ENCODE results near the gene PAM16.

Gene PAM16

GRCh38 chr16:4361944-4362311, 10.8 kb upstream of the PAM16 start:
- CTCF ChIA-PET, result interaction anchor here (0.6 to 5.2 kb wide), 3 partner anchors 15 to 41 kb away, joined by 3 to 118 read pairs (median 4); no protein-coding TSS in a partner anchor
- H3K4me3 ChIP-seq (ENCODE audit: low read depth, low read length), result no peak overlapping the region

GRCh38 chr16:4361033-4361943, 10.2 kb upstream of the PAM16 start:
- peaks cover 0 to 49% of the 10 kb centered on the region in 2 experiments; a peak in 2 of 3 replicates for H3K36me3 ChIP-seq (ENCODE audit: control insufficient read depth in 2 of 2, insufficient read depth in 1 of 2, low read length in 2 of 2)
- H3K4me3 ChIP-seq (ENCODE audit: low read depth, low read length), result no peak overlapping the region
- no peak overlapping the region for H3K27ac ChIP-seq (ENCODE audit: extremely low read depth, low read depth, low read length)
- POLR2A ChIA-PET, result interaction anchor here (1.1 kb wide), 1 partner anchor 13 kb away, joined by 3 read pairs; no protein-coding TSS in a partner anchor
- CTCF ChIA-PET, result interaction anchor here (0.6 to 5.2 kb wide), 6 partner anchors 11 to 41 kb away, joined by 3 to 118 read pairs (median 7); no protein-coding TSS in a partner anchor
- no peaks in the 10 kb centered on the region for H3K9me3 ChIP-seq (ENCODE audit: control insufficient read depth, insufficient read depth, low read depth, low read length)
- TF ChIP-seq ZNF76 (tag by site-specific recombination; IDR thresholded peaks at IDR 0.05; ENCODE audit: borderline replicate concordance, low read depth) (no peak), ZBTB44 (tag by site-specific recombination; IDR thresholded peaks at IDR 0.05) (no peak), ZNF600 (tag by site-specific recombination; IDR thresholded peaks at IDR 0.05) (0 out of 2 replicates have a peak, but pooled peaks have one; percentile 18), ZNF629 (tag by site-specific recombination; IDR thresholded peaks at IDR 0.05) (no peak), ZNF121 (tag by site-specific recombination; IDR thresholded peaks at IDR 0.05) (no peak), ZNF280D (tag by site-specific recombination; IDR thresholded peaks at IDR 0.05) (no peak), ZSCAN16 (tag by site-specific recombination; IDR thresholded peaks at IDR 0.05) (no peak), ZNF768 (tag by site-specific recombination; IDR thresholded peaks at IDR 0.05) (peak; percentile 84; the same call in 1 of the 2 replicates), KLF7 (tag by site-specific recombination; IDR thresholded peaks at IDR 0.05; ENCODE audit: borderline replicate concordance) (no peak)
- H3K4me1 ChIP-seq (ENCODE audit: control insufficient read depth, insufficient read depth, low read length), result no peaks in the 10 kb centered on the region

More at GRCh38 chr16:4361944-4362311, 10.8 kb upstream of the PAM16 start:
- Histone ChIP-seq H3K4me1 (ENCODE audit: control insufficient read depth, insufficient read depth, low read length) (no peaks in the 10 kb centered on the region), H3K27ac (ENCODE audit: extremely low read depth, low read depth, low read length) (no peak overlapping the region), H3K9me3 (ENCODE audit: control insufficient read depth, insufficient read depth, low read depth, low read length) (no peaks in the 10 kb centered on the region), H3K36me3 (ENCODE audit: control insufficient read depth in 2 of 2, insufficient read depth in 1 of 2, low read length in 2 of 2) (peaks cover 0 to 45% of the 10 kb centered on the region in 2 experiments; a peak in 2 of 3 replicates)
- TF ChIP-seq ZNF248 (tag by site-specific recombination; IDR thresholded peaks at IDR 0.05), result no peak
- TF ChIP-seq HOXC10 (CRISPR knock-in tag; IDR thresholded peaks at IDR 0.05), result no peak
- no peak for TF ChIP-seq ZNF10 (tag by site-specific recombination; IDR thresholded peaks at IDR 0.05)
- no peak for TF ChIP-seq ZNF664 (tag by site-specific recombination; IDR thresholded peaks at IDR 0.05)
- POLR2A ChIA-PET, result no interaction called here

GRCh38 chr16:4360538-4361021, 9.5 kb upstream of the PAM16 start:
- CTCF ChIA-PET, result interaction anchor here (0.6 to 5.2 kb wide), 7 partner anchors 9 to 710 kb away, joined by 3 to 118 read pairs (median 9); partner anchors contain the start of gene VASN
- no peak overlapping the region for H3K27ac ChIP-seq (ENCODE audit: extremely low read depth, low read depth, low read length)
- H3K36me3 ChIP-seq (ENCODE audit: control insufficient read depth in 2 of 2, insufficient read depth in 1 of 2, low read length in 2 of 2), result peaks cover 0 to 49% of the 10 kb centered on the region in 2 experiments; a peak in 2 of 3 replicates
- POLR2A ChIA-PET, result interaction anchor here (1.1 kb wide), 1 partner anchor 13 kb away, joined by 3 read pairs; no protein-coding TSS in a partner anchor
- no peaks in the 10 kb centered on the region for H3K4me1 ChIP-seq (ENCODE audit: control insufficient read depth, insufficient read depth, low read length)
- H3K4me3 ChIP-seq (ENCODE audit: low read depth, low read length), result no peak overlapping the region
- no peaks in the 10 kb centered on the region for H3K9me3 ChIP-seq (ENCODE audit: control insufficient read depth, insufficient read depth, low read depth, low read length)
- TF ChIP-seq PATZ1 (tag by site-specific recombination; IDR thresholded peaks at IDR 0.05), result peak; percentile 53; the same call in 1 of the 2 replicates
- no peak for TF ChIP-seq ZNF157 (tag by site-specific recombination; IDR thresholded peaks at IDR 0.05)
- no peak for TF ChIP-seq ZBTB17 (tag by site-specific recombination; IDR thresholded peaks at IDR 0.05)
- TF ChIP-seq ZNF423 (tag by site-specific recombination; IDR thresholded peaks at IDR 0.05), result no peak
- TF ChIP-seq ZNF692 (tag by site-specific recombination; IDR thresholded peaks at IDR 0.05), result peak; percentile 32; the same call in 1 of the 2 replicates
- TF ChIP-seq SP3 (tag by site-specific recombination; IDR thresholded peaks at IDR 0.05), result peak; percentile 45; the same call in 1 of the 2 replicates
- no peak for TF ChIP-seq MEIS1 (CRISPR knock-in tag; IDR thresholded peaks at IDR 0.05; ENCODE audit: borderline replicate concordance)
- TF ChIP-seq SP2 (tag by site-specific recombination; IDR thresholded peaks at IDR 0.05), result peak; percentile 64
- no peak for TF ChIP-seq ZNF140 (tag by site-specific recombination; IDR thresholded peaks at IDR 0.05)
